GM12892 (cell line): ENCODE data around the gene BSN.

Experiments
- POLR2A ChIP-seq: IDR thresholded peaks from 2 replicates; pipeline ENCODE4 v1.6.1; 2011; ENCODE audit warnings: low read depth, low read length, control low read depth
- POLR2AphosphoS5 ChIP-seq: IDR thresholded peaks from 2 replicates; pipeline ENCODE4 v1.6.1; 2011; ENCODE audit warnings: low read depth, low read length, control low read depth
- TAF1 ChIP-seq: IDR thresholded peaks from 2 replicates; pipeline ENCODE4 v1.6.1; 2011; ENCODE audit warnings: low read depth, mild to moderate bottlenecking, control low read depth, low read length, borderline replicate concordance

GRCh38 chr3:49703956-49704355 lies 149.7 kb downstream of the BSN start:
- TF ChIP-seq POLR2A (no peak), TAF1 (no peak), POLR2AphosphoS5 (no peak)
